GM19328 (cell line): Measurements from ENCODE around the gene FMOD.
"Not testable (repeated sequence)": the region's sequence is repeated elsewhere in the genome, so short reads cannot be mapped to it uniquely, and the experiment has no call there.

Source experiments
- ATAC-seq: cut with Tn5 transposase; IDR thresholded peaks from one replicate; pipeline ENCODE4 v1.9.1; 2021; ENCODE audit warnings: mild to moderate bottlenecking, moderate library complexity; ENCODE audit not compliant: unreplicated experiment

FMOD gene

GRCh38 chr1:203327684-203328457 is 23.1 kb downstream of the FMOD start:
- ATAC-seq = peak; percentile 16

GRCh38 chr1:203326830-203327683 is 23.9 kb downstream of the FMOD start:
- ATAC-seq = peak; percentile 67

- ATAC-seq = no peak
Observed at GRCh38 chr1:203325418-203326091, 25.4 kb downstream of the FMOD start.

DNA sequence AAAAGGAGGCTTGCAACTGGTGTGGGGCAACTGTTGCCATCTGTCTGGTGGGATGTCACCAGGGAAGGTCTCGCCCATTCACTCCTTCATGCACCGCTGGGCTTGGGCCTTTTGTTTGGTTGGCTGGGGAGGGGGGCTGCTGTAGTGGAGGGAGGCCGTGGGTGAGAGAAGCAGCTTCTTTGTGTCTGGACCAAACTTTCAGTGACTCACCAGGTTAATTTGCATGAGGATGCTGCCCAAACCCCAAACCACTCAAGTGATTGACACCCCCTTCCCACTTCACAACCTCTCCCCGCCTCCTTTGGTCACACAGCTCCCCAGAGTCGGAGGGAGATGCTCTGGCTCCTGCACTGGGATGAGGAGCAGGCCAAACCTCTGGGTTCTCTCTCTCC is 25.9 kb downstream of the FMOD start:
- peak; percentile 30 for ATAC-seq

DNA sequence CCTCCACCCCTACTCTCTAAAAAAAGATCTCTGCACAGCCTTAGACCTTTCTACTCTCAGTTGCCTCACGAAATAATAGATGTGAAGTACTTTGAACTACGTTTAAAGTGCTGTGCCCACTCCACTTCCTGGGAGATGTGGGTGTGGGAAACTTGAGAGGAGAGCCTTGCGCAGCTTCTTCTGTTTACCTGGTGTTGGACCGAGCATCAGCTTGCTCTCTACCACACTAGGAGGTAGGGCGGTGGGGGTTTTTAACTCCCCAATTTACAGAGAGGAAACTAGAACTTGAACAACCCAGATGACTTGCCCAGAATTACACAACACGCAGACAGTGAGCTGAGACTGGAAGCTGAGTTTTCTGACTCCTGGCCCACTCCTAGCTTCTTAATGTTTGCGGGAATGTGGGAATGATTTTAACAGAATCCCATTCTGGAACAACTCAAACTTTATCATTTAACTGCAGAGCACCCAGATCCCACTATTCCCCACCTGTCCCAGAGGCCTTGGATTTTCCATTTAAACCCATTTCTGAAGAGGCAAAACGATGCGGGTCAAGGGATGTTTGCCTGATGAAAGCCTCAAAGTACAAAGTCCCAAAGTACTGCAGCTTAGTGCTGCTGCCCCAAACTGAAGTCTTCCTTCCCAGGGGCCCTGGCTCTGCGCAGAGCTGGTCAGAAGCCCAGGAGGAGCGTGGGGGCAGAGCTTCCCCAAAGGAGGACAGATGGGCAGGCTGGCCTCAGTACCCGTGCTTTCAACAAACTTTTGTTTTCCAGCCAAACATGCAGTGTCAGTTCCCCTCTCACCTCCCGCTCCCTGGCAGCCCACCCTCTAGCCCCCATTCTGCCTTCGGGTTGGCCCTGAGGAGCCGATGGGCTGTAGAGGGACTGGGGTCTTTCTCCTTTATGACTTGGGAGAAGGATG is 26.6 kb downstream of the FMOD start:
- no peak for ATAC-seq

- ATAC-seq = no peak
Observed at GRCh38 chr1:203323587-203323986, 27.3 kb downstream of the FMOD start.

GRCh38 chr1:203322500-203323179 is 28.3 kb downstream of the FMOD start:
- no peak for ATAC-seq

DNA sequence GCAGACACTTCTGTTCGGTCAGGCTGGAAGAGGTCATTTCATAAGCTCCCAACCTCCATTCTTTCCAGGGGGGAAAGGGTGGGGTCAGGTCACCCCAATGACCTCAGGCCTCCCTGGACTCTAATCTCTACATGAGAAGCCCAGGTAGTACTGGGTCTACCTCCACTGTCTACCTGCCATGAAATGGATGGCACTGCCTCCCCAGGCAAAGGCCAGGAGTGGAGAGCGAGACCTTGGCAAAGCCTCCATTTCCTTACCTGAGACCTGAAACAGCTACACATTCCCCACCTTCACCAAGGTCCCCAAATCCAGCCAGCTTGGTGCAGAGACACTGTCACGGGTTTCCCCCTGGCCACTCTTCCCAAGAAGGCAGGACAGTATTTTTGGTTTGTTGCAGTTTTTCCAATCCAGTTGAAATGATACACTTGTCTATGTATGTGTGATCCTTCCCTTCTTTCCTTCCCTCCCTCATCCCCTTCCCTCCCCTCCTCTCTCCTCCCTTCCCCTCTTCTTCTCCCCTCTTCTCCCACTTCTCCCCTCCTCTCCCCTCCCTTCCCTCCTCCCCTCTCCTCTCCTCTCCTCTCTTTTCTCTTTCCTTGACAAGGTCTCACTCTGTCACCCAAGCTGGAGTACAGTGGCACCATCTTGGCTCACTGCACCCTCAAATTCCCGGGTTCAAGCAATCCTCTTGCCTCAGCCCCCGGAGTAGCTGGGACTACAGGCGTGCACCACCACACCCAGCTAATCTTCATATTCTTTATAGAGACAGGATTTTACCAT is 29.5 kb downstream of the FMOD start:
- ATAC-seq = no peak

DNA sequence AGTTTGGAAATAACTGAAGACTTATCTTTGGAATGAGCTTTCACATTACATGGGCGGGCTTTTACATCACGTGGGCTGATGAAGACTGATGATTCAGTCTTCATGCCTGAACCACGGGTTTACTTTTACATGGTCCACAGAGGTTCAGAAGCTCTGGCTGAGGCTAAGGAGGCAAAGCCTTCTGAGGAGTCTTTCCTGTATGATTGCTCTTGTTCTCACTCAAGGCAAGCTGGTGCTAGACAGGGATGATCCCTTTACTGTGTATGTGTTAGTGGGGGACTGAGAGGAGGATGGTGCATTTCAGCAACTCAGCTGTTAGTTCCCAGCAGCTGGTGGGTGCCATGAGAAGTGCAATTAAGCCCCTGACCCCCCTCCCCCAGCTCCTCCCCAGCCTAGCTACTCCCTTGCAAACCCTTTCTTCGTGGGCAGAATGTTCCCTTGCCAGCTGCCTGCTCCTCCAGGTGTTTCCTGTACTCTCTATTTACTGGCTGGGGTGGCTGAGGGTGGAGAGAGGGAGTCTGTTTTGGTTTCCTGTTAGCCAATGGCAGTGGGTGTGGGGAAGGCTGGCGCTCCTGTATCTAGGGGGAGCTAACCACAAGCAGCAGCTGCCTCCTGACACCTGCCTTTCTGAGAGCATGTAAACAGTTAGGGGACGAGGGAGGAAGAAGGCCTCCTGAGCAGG is 30.2 kb downstream of the FMOD start:
- peak; percentile 60 for ATAC-seq

- no peak for ATAC-seq
Observed at GRCh38 chr1:203318229-203318517, 32.7 kb downstream of the FMOD start.

- no peak for ATAC-seq
Observed at GRCh38 chr1:203317429-203318228, 33.3 kb downstream of the FMOD start.

GRCh38 chr1:203316626-203317093 is 34.3 kb downstream of the FMOD start:
- no peak for ATAC-seq

- not testable (repeated sequence) for ATAC-seq
Observed at GRCh38 chr1:203314025-203314759, 36.7 kb downstream of the FMOD start.

GRCh38 chr1:203311368-203312301 is 39.3 kb downstream of the FMOD start:
- no peak for ATAC-seq

GRCh38 chr1:203308923-203309331 is 42.0 kb downstream of the FMOD start:
- ATAC-seq = no peak

DNA sequence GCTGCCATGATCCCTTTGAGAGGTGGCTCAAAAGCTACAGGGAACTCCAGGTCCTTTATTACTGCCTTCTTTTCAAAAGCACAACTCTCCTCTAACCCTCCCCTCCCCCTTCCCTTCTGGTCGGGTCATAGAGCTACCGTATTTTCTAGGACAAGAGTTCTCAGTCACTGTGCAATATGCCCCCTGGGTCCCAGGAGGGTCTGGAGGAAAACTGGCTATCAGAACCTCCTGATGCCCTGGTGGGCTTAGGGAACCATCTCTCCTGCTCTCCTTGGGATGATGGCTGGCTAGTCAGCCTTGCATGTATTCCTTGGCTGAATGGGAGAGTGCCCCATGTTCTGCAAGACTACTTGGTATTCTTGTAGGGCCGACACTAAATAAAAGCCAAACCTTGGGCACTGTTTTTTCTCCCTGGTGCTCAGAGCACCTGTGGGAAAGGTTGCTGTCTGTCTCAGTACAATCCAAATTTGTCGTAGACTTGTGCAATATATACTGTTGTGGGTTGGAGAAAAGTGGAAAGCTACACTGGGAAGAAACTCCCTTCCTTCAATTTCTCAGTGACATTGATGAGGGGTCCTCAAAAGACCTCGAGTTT is 42.5 kb downstream of the FMOD start:
- ATAC-seq = no peak
